Measurements from ENCODE around the gene TICRR. TPM values are rescaled to one million over a fixed set of nuclear protein-coding genes. Genes with fewer than 3 reads are reported as not detected.

TICRR gene
- total RNA-seq, 1 experiment from 2014 or later: 8.5 TPM

DNA sequence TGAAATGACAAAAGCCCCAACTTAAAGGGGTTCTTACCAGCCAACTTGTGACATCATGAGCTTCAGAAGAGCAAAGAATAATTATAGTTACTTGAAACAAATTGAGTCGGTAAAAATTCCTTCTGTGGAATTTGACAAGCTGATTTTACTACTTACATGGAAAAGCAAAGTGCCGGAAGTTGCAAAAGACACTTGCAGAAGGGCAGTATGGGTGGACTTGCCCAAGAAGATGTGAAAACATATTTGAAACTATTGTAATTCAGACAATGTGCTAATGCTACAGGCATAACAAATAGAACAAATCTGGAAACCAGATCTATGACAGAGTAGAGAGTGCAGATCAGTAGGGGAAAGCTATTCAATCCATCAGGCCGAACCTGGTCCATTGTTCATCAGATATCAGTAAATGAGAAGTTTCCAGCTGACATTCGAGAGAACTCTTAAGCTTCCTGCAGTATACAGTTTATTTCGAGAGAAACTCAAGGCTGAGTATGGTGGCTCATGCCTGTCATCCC, 82.5 kb downstream of the TICRR start:
- TF ChIP-seq, protein P1, sequence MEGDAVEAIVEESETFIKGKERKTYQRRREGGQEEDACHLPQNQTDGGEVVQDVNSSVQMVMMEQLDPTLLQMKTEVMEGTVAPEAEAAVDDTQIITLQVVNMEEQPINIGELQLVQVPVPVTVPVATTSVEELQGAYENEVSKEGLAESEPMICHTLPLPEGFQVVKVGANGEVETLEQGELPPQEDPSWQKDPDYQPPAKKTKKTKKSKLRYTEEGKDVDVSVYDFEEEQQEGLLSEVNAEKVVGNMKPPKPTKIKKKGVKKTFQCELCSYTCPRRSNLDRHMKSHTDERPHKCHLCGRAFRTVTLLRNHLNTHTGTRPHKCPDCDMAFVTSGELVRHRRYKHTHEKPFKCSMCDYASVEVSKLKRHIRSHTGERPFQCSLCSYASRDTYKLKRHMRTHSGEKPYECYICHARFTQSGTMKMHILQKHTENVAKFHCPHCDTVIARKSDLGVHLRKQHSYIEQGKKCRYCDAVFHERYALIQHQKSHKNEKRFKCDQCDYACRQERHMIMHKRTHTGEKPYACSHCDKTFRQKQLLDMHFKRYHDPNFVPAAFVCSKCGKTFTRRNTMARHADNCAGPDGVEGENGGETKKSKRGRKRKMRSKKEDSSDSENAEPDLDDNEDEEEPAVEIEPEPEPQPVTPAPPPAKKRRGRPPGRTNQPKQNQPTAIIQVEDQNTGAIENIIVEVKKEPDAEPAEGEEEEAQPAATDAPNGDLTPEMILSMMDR (IDR thresholded peaks at IDR 0.05; ENCODE audit: unreplicated experiment): no peak
- H3K27ac Mint-ChIP-seq (ENCODE audit: low read depth, unreplicated experiment): no peak overlapping the region
- no peaks in the 10 kb centered on the region for H3K36me3 Mint-ChIP-seq (ENCODE audit: insufficient read depth, unreplicated experiment)
- BruUV-seq (replicated peaks): no TSS peak
- H3K9me3 Mint-ChIP-seq (ENCODE audit: unreplicated experiment): no peaks in the 10 kb centered on the region
- H3K4me3 Mint-ChIP-seq (ENCODE audit: unreplicated experiment): no peak overlapping the region
- DNase-seq (ENCODE audit: unreplicated experiment): no peak
- ChIA-PET POLR2A (interaction anchor here (0.6 kb wide), 1 partner anchor 9 kb away, joined by 5 read pairs; no protein-coding TSS in a partner anchor), CTCF (interaction anchor here (1.2 to 1.8 kb wide), 3 partner anchors 10 to 15 kb away, joined by 3 to 10 read pairs (median 9); no protein-coding TSS in a partner anchor)
- peaks cover 21% of the 10 kb centered on the region for H3K27me3 Mint-ChIP-seq (ENCODE audit: insufficient read depth, unreplicated experiment)
- H3K4me1 Mint-ChIP-seq (ENCODE audit: insufficient read depth, unreplicated experiment): peaks cover 6% of the 10 kb centered on the region
- intact Hi-C loops (cut with micrococcal nuclease): no loop called here

DNA sequence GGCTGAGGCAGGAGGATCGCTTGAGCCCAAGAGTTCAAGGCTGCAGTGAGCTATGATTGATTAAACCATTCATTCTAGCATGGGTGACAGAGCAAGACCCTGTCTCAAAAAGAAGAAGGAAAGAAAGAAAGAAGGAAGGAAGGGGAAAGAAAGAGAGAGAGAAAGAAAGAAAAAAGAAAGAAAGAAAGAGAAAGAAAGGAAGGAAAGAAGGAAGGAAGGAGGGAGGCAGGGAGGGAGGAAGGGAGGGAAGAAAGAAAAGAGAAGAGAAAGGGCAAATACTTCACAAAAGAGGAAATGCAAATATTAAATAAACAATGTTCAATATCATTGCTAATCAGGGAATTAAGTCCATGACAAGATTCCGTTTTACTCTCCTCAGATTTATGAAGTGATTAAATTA, 84.0 kb downstream of the TICRR start:
- no peaks in the 10 kb centered on the region for H3K36me3 Mint-ChIP-seq (ENCODE audit: insufficient read depth, unreplicated experiment)
- H3K9me3 Mint-ChIP-seq (ENCODE audit: unreplicated experiment): no peaks in the 10 kb centered on the region
- ChIA-PET CTCF (interaction anchor here (0.8 to 1.2 kb wide), 3 partner anchors 12 to 81 kb away, joined by 3 to 6 read pairs (median 4); partner anchors contain the start of gene PLIN1), POLR2A (interaction anchor here (0.6 kb wide), 1 partner anchor 63 kb away, joined by 3 read pairs; no protein-coding TSS in a partner anchor)
- H3K27me3 Mint-ChIP-seq (ENCODE audit: insufficient read depth, unreplicated experiment): peaks cover 16% of the 10 kb centered on the region
- H3K4me1 Mint-ChIP-seq (ENCODE audit: insufficient read depth, unreplicated experiment): peaks cover 12% of the 10 kb centered on the region
- BruUV-seq (replicated peaks): no TSS peak
- no peak for DNase-seq (ENCODE audit: unreplicated experiment)
- no peak overlapping the region for H3K27ac Mint-ChIP-seq (ENCODE audit: low read depth, unreplicated experiment)
- TF ChIP-seq, protein P1 (IDR thresholded peaks at IDR 0.05; ENCODE audit: unreplicated experiment): no peak
- H3K4me3 Mint-ChIP-seq (ENCODE audit: unreplicated experiment): no peak overlapping the region
- intact Hi-C loops (cut with micrococcal nuclease): no loop called here

DNA sequence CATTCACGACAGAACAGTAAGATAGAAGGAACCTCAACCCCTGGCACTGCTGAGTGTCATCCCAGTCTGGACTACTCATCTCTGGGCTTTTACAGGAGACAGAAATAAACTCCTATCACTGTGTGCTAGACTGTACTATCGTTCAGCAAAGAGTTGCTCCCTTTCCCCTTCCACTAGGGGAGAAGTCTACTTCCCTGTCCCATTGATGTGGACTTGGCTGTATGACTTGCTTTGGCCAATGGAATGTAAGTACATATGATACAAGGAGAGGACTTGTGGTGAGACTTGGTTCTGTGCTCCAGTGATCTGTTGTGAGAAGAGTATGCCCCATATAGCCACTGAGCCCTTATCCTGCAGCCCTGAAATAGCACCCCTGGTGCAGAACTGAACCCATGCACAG, 85.3 kb downstream of the TICRR start:
- CTCF ChIA-PET: interaction anchor here (1.3 to 3.6 kb wide), 2 partner anchors 13 to 19 kb away, joined by 5 to 32 read pairs; no protein-coding TSS in a partner anchor
- Mint-ChIP-seq H3K27me3 (ENCODE audit: insufficient read depth, unreplicated experiment) (peaks cover 6% of the 10 kb centered on the region), H3K4me3 (ENCODE audit: unreplicated experiment) (no peak overlapping the region), H3K27ac (ENCODE audit: low read depth, unreplicated experiment) (no peak overlapping the region), H3K9me3 (ENCODE audit: unreplicated experiment) (no peaks in the 10 kb centered on the region), H3K36me3 (ENCODE audit: insufficient read depth, unreplicated experiment) (no peaks in the 10 kb centered on the region), H3K4me1 (ENCODE audit: insufficient read depth, unreplicated experiment) (peaks cover 12% of the 10 kb centered on the region)
- TF ChIP-seq, protein P1 (IDR thresholded peaks at IDR 0.05; ENCODE audit: unreplicated experiment): no peak
- POLR2A ChIA-PET: no interaction called here
- no TSS peak for BruUV-seq (replicated peaks)
- intact Hi-C loops (cut with micrococcal nuclease): no loop called here
- no peak for DNase-seq (ENCODE audit: unreplicated experiment)

DNA sequence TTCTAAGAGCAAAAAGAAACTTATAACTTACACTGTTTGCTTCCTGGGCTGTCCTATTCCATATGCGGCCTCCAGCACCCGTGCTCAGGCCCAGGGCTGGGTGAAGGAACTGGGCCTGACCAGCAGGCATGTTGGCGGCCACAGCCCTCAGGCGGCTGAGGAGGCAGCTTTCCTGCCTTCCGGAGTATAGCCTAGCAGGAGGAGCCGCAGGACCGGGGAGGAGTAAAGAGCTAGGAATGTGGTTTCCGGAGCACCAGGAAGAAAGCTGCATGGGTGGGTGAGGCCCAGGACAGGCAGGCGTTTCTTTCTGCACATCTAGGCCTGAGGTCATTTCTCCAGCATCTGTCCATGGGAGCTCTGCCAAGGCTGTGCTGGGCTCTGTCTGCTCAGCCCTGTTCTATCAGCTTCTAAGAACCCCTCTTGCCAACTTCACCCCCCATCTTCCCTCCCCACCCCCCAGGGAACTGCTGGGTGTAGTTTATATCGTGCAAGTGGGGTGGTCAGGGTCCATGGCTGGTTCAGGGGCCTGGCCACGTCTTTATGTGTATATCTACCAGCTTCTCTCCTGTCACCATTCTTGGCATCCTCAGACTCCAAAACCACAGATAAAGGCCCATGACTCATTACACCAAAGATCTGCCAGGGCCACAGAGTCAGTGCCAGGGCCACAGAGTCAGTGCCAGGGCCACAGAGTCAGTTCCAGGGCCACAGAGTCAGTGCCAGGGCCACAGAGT, 87.8 kb downstream of the TICRR start:
- Mint-ChIP-seq H3K36me3 (ENCODE audit: insufficient read depth, unreplicated experiment) (no peaks in the 10 kb centered on the region), H3K27ac (ENCODE audit: low read depth, unreplicated experiment) (peak overlapping the region; percentile 91), H3K27me3 (ENCODE audit: insufficient read depth, unreplicated experiment) (no peaks in the 10 kb centered on the region), H3K9me3 (ENCODE audit: unreplicated experiment) (no peaks in the 10 kb centered on the region), H3K4me3 (ENCODE audit: unreplicated experiment) (peak overlapping the region; percentile 61), H3K4me1 (ENCODE audit: insufficient read depth, unreplicated experiment) (peaks cover 12% of the 10 kb centered on the region)
- peak; percentile 90 for DNase-seq (ENCODE audit: unreplicated experiment)
- intact Hi-C loops (cut with micrococcal nuclease): no loop called here
- ChIA-PET CTCF (interaction anchor here (0.5 to 3.6 kb wide), 10 partner anchors 10 to 313 kb away, joined by 3 to 32 read pairs (median 3); partner anchors contain the start of gene PLIN1), POLR2A (interaction anchor here (0.5 to 1.7 kb wide), 8 partner anchors 11 to 1404 kb away, joined by 3 to 11 read pairs (median 4); partner anchors contain the start of genes PLIN1 and TICRR)
- TF ChIP-seq, protein P1 (IDR thresholded peaks at IDR 0.05; ENCODE audit: unreplicated experiment): no peak
- BruUV-seq (replicated peaks): no TSS peak
